Panc1 (cell line): ENCODE measurements around the gene FILIP1L.

Experiments
- CTCF ChIP-seq: fragments of 450-650 bp; IDR thresholded peaks from 2 replicates; pipeline ENCODE4 v1.5.1; 2017; ENCODE audit warnings: mild to moderate bottlenecking
- POLR2AphosphoS5 ChIP-seq: IDR thresholded peaks from 2 replicates; pipeline ENCODE4 v1.6.1; 2012; ENCODE audit warnings: mild to moderate bottlenecking, low read depth, low read length, moderate library complexity
- SIN3A ChIP-seq: IDR thresholded peaks from 2 replicates; pipeline ENCODE4 v1.6.1; 2012; ENCODE audit warnings: low read depth, mild to moderate bottlenecking, low read length, moderate library complexity, borderline replicate concordance; ENCODE audit not compliant: insufficient read depth
- TCF7L2 ChIP-seq: IDR thresholded peaks from 2 replicates; pipeline ENCODE4 v1.6.1; 2011; ENCODE audit warnings: mild to moderate bottlenecking, low read depth, low read length, inconsistent platforms

- no peak for TF ChIP-seq SIN3A
- no peak for TF ChIP-seq CTCF
- TF ChIP-seq POLR2AphosphoS5, result no peak
- TF ChIP-seq TCF7L2, result no peak
Observed at GRCh38 chr3:99949956-99950670, 164.2 kb downstream of the FILIP1L start.
